Activated T-helper 2 cell treated with anti-CD3 and anti-CD28 coated beads, Interferon-gamma antibody, Interleukin-2, Interleukin-4, amounts not matched to agents 10 μg/mL and 5 μg/mL and 100 μg/mL, durations not matched to agents 14 hours and 24 hours and 36 hours (primary cell): ENCODE data around the gene SH3PXD2A. TPM values are rescaled to one million over a fixed set of nuclear protein-coding genes. Genes with fewer than 3 reads are reported as not detected.

Source experiments
- DNase-seq: peaks from one replicate; pipeline ENCODE4 v3.0.0; 2021; ENCODE audit warnings: low spot score
- H3K27ac Mint-ChIP-seq: one replicate; pipeline ENCODE4 v1.8.0; 2021; ENCODE audit warnings: mixed read lengths
- H3K27me3 Mint-ChIP-seq: one replicate; pipeline ENCODE4 v1.8.0; 2021; ENCODE audit warnings: low read depth, mixed read lengths
- H3K36me3 Mint-ChIP-seq: one replicate; pipeline ENCODE4 v1.8.0; 2021; ENCODE audit warnings: low read depth, mixed read lengths
- H3K4me1 Mint-ChIP-seq: one replicate; pipeline ENCODE4 v1.8.0; 2021; ENCODE audit warnings: low read depth, mixed read lengths
- H3K4me3 Mint-ChIP-seq: one replicate; pipeline ENCODE4 v1.8.0; 2021; ENCODE audit warnings: low read depth, mild to moderate bottlenecking, moderate library complexity, mixed read lengths
- H3K9me3 Mint-ChIP-seq: one replicate; pipeline ENCODE4 v1.8.0; 2021; ENCODE audit warnings: mixed read lengths
- intact Hi-C: fragments of 100-400 bp; cut with micrococcal nuclease; formaldehyde crosslinking; loops from one replicate; pipeline ENCODE4 v1.15.1; 2023
- total RNA-seq: library from RNA; stranded (reverse); gene quantifications from 2 replicates; pipeline ENCODE4 v1.2.3, GENCODE V29; 2022

The SH3PXD2A gene
- total RNA-seq, 1 donor from 2014 or later = 8.6 TPM

DNA sequence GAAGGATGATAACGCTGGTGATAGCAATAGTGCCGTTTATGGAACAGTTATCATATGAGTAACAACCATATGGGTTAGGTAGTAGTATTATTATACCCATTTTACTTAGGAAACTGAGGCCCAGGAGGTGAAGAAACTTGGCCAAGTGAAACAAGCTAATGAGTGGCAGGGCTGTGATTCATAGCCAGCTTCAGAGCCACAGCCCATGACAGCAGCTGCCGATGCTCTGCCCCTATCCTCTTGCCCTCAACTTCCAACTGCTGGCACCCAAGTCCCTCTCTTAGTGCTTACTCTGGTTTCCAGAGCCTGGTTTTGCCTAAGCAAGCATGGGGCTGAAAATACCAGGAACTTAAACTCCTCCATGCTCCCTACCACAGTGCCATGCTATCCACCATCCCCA is 12.3 kb downstream of the SH3PXD2A start:
- no peaks in the 10 kb centered on the region for H3K36me3 Mint-ChIP-seq
- no peaks in the 10 kb centered on the region for H3K9me3 Mint-ChIP-seq
- H3K27ac Mint-ChIP-seq = no peak overlapping the region
- peaks cover 14% of the 10 kb centered on the region for H3K4me1 Mint-ChIP-seq
- H3K4me3 Mint-ChIP-seq = no peak overlapping the region
- peaks cover 2% of the 10 kb centered on the region for H3K27me3 Mint-ChIP-seq
- no peak for DNase-seq
- intact Hi-C loops = no loop called here

DNA sequence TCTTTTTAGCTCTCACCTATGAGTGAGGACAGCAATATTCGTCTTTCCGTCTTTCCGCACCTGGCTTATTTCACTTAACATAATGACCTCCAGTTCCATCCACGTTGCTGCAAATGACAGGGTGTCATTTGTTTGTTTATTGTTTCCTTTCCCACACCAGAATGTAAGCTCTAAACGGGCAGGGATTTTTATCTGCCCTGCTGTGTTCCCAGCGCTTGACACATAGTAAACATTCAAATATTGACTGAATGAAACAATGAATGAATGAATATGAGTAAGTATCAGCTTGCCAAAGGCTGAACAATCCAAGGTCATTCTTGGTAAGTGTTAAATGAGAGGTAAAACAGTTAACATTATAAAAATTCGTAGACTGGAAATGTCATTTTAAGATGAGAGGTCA is 12.8 kb downstream of the SH3PXD2A start:
- Mint-ChIP-seq H3K27me3 (peaks cover 2% of the 10 kb centered on the region), H3K27ac (no peak overlapping the region), H3K36me3 (no peaks in the 10 kb centered on the region), H3K4me3 (no peak overlapping the region), H3K9me3 (no peaks in the 10 kb centered on the region), H3K4me1 (peaks cover 14% of the 10 kb centered on the region)
- DNase-seq = no peak
- intact Hi-C loops = no loop called here

DNA sequence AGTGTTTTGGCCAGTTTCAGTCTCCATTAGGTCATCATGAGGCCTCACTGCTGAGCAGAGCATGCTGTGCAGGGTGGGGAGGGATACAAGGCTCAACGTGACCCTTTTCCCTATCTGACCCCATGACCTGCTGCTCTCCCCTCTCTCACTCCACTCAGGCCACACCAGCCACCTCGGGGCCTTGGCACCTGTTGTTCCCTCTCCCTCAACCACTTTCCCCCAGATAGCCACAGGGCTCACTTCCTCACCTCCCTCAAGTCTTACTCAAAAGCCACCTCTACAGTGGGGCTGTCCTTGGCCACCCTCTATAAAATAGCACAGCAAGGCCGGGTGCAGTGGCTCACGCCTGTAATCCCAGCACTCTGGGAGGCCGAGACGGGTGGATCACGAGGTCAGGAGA is 13.9 kb downstream of the SH3PXD2A start:
- Mint-ChIP-seq H3K27ac (no peak overlapping the region), H3K9me3 (no peaks in the 10 kb centered on the region), H3K36me3 (no peaks in the 10 kb centered on the region), H3K4me1 (peaks cover 13% of the 10 kb centered on the region), H3K4me3 (no peak overlapping the region), H3K27me3 (peaks cover 2% of the 10 kb centered on the region)
- intact Hi-C loops = no loop called here
- no peak for DNase-seq

DNA sequence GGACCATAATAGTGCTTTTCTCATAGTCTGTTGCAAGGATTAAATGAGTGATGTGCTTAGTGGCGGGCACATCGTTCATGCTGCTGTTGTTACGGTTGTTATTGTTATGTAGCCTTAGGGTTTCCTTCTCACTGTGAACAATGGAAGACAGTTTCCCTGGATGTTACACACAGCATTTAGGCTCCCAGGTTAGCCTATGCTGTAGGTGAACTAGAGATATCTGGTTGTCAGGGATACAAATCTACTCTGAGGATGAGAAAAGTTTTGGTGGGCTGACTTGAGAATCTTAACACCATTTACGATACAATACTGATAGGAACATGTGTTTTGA is 14.7 kb downstream of the SH3PXD2A start:
- Mint-ChIP-seq H3K9me3 (no peaks in the 10 kb centered on the region), H3K4me3 (no peak overlapping the region), H3K27me3 (peaks cover 6% of the 10 kb centered on the region), H3K36me3 (no peaks in the 10 kb centered on the region), H3K4me1 (peaks cover 5% of the 10 kb centered on the region), H3K27ac (no peak overlapping the region)
- intact Hi-C loops = no loop called here
- no peak for DNase-seq

DNA sequence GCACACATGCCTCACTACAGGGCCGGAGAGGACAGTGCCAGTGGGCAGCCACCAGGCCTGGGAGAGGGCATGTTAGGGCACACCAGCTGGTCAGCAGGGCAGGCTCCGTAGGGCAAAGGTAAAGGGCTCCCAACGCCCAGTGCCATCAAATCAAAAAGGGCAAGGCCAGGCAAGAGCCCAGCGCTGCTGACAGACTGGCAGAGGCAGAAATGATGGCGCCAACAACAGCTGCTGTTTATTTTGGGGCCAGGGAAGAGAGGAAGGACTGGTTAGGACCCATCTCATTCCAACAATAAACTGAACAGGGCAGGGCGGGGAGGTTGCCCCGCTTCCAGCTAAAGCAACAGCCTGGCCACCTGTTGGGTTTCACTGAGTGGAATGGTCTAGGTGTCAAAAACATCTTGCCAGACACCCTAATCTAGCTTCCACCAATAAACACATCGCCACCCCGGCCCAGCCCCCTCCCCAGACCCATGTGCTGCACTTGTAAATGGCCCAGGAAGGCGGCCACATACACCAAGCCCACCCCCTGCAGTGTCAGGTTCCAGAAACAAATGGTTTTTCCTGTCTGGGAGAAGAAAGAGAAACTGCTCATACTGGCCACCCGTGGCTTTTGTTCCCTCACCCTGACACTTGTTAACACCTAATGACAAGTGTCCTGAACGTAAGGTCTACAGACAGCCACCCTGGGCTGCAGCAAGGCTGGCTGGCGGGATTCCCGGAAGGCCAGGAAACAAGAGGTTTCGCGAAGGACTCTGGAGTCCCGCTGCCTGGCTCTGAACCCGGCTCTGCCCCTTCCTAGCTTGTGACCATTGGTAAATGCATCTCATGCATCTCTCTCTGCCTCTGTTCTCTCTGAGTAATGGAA is 15.3 kb downstream of the SH3PXD2A start:
- intact Hi-C loops = no loop called here
- Mint-ChIP-seq H3K27ac (no peak overlapping the region), H3K4me3 (no peak overlapping the region), H3K4me1 (peaks cover 2% of the 10 kb centered on the region), H3K27me3 (peaks cover 6% of the 10 kb centered on the region), H3K36me3 (no peaks in the 10 kb centered on the region), H3K9me3 (no peaks in the 10 kb centered on the region)
- no peak for DNase-seq

DNA sequence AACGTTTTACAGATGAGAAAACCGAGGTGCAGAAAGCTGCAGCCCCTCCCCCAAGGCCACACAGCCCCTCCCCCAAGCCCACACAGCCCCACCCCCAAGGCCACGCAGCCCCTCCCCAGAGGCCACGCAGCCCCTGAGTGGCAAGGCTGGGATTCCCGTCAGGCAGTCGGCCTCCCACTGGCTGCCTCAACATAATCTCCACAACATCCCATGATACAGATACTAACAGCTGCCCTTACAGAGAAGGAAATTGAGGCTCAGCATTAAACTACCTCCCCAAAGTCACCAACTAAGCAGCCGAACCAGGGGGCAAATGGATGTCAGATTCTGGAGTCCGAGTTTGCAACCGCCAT is 15.9 kb downstream of the SH3PXD2A start:
- DNase-seq = no peak
- no peaks in the 10 kb centered on the region for H3K9me3 Mint-ChIP-seq
- intact Hi-C loops = no loop called here
- H3K36me3 Mint-ChIP-seq = no peaks in the 10 kb centered on the region
- peaks cover 6% of the 10 kb centered on the region for H3K27me3 Mint-ChIP-seq
- no peak overlapping the region for H3K27ac Mint-ChIP-seq
- H3K4me3 Mint-ChIP-seq = no peak overlapping the region
- H3K4me1 Mint-ChIP-seq = no peaks in the 10 kb centered on the region

DNA sequence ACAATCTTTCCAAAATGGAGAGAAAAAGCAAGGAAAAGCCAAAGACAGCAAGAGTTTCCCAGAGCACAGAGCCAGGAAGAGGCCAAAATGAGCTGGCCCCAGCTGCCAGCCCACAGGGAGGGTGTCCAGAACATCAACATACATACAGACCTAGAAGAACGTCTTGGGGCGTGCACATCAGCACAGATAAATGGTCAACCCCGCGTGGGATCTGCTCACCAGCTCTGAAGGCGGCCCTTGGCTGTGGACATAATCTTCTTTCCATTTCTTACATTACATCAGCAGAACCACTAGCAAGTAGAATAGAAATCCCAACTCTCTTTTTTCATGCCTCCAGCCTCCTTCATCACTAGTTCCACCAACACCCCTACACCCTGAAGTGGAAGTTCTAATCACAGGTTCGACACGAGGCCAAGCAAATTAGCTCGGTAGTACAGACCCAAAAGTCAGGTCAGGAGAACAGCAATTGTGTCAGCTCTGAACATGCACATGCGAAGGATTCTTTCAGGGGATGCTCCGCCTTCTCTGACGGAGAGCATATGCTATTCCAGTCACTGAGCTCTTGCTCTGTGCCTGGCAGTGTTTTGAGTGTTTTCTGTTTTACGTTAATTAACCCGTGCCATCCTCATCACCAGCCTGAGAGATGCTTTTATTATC is 16.4 kb downstream of the SH3PXD2A start:
- no peaks in the 10 kb centered on the region for H3K4me1 Mint-ChIP-seq
- no peak overlapping the region for H3K27ac Mint-ChIP-seq
- no peak overlapping the region for H3K4me3 Mint-ChIP-seq
- peaks cover 6% of the 10 kb centered on the region for H3K27me3 Mint-ChIP-seq
- H3K36me3 Mint-ChIP-seq = no peaks in the 10 kb centered on the region
- DNase-seq = no peak
- H3K9me3 Mint-ChIP-seq = no peaks in the 10 kb centered on the region
- intact Hi-C loops = no loop called here

DNA sequence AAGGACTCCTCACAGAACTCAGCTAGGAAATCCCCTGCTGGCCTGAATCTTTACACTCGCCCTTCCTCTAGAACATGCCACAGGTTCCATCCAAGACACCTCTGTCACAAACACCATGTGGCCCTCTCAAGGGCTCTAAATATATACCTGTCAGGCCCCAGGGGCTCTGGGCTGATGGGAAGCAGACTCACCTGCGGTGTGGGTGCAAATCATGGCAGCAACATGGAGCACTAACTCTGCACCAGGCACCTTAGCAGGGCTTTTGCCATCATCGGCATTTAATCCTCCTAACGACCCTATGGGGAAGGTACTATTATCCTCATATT is 17.3 kb downstream of the SH3PXD2A start:
- intact Hi-C loops = no loop called here
- Mint-ChIP-seq H3K27me3 (peaks cover 6% of the 10 kb centered on the region), H3K36me3 (no peaks in the 10 kb centered on the region), H3K4me1 (no peaks in the 10 kb centered on the region), H3K4me3 (no peak overlapping the region), H3K9me3 (no peaks in the 10 kb centered on the region), H3K27ac (no peak overlapping the region)
- DNase-seq = no peak

DNA sequence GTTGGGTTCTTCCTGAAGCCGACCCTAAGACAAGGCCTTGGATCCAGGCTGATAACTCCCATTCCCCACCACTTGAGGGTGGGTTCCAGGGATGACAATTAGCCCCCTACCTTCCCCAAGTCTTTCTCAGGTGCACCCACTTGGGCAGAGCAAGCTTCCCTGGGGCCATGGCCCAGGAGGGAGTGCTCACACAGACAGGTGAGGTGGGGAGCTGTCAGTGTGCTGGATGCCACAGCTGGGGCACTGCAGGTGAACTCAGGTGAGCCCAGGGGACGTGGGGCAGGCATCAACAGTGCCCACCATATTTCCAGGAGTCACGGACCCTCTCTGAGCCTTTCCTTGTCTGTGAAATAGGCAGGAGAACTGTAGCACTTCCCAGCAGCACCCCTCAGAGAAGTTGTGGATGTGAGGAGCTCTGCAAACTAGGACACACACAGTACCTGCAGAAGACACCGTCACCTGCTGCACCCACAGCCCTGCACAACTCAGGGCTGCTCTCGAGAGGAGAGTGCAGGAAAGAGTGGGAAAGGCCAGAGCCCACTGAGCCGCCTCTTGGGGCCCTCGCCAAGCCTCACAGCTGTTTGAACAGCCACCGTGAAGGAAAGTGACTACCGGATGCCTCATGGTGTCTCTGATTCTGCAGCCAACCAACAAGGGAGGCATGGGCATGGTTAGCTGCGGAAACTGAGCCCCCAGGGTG is 17.9 kb downstream of the SH3PXD2A start:
- Mint-ChIP-seq H3K4me3 (no peak overlapping the region), H3K27ac (no peak overlapping the region), H3K9me3 (no peaks in the 10 kb centered on the region), H3K27me3 (peaks cover 6% of the 10 kb centered on the region), H3K4me1 (no peaks in the 10 kb centered on the region), H3K36me3 (no peaks in the 10 kb centered on the region)
- no peak for DNase-seq
- intact Hi-C loops = no loop called here

DNA sequence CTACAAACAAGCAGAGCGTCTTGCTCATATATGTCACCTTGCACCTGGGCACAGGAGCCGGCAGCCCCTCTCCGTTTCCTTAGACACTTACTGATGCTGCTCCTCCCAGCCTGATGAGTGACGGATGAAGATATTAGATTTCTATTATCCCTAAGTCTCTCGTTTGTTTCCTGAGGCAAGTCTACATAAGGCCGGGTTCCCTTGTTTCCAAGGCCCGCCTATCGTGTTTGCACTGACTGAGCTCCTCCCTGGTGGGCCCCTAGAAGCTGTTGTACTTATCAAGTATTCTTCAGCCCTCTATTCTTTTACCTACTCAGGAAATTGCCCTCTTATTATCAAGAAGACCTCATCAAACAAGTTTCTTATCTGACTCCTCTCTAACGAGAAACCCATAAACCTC is 18.5 kb downstream of the SH3PXD2A start:
- intact Hi-C loops = no loop called here
- peaks cover 6% of the 10 kb centered on the region for H3K27me3 Mint-ChIP-seq
- H3K4me3 Mint-ChIP-seq = no peak overlapping the region
- no peaks in the 10 kb centered on the region for H3K4me1 Mint-ChIP-seq
- no peaks in the 10 kb centered on the region for H3K36me3 Mint-ChIP-seq
- no peak for DNase-seq
- no peak overlapping the region for H3K27ac Mint-ChIP-seq
- no peaks in the 10 kb centered on the region for H3K9me3 Mint-ChIP-seq

DNA sequence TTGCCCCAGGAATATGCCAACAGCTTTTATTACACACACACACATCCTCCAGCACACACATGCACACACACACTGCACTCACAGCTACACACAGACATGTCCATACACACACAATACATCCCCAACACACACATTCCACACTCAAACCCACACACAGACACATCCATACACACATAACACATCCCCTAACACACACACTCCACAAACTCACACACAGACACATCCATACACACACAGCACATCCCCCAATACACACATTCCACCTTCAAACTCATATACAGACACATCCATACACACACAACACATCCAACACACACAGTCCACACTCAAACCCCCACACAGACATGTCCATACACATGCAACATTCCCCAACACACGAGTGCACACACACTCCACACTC is 19.1 kb downstream of the SH3PXD2A start:
- Mint-ChIP-seq H3K9me3 (no peaks in the 10 kb centered on the region), H3K4me1 (no peaks in the 10 kb centered on the region), H3K27ac (no peak overlapping the region), H3K27me3 (peaks cover 4% of the 10 kb centered on the region), H3K36me3 (no peaks in the 10 kb centered on the region), H3K4me3 (no peak overlapping the region)
- DNase-seq = no peak
- intact Hi-C loops = no loop called here

DNA sequence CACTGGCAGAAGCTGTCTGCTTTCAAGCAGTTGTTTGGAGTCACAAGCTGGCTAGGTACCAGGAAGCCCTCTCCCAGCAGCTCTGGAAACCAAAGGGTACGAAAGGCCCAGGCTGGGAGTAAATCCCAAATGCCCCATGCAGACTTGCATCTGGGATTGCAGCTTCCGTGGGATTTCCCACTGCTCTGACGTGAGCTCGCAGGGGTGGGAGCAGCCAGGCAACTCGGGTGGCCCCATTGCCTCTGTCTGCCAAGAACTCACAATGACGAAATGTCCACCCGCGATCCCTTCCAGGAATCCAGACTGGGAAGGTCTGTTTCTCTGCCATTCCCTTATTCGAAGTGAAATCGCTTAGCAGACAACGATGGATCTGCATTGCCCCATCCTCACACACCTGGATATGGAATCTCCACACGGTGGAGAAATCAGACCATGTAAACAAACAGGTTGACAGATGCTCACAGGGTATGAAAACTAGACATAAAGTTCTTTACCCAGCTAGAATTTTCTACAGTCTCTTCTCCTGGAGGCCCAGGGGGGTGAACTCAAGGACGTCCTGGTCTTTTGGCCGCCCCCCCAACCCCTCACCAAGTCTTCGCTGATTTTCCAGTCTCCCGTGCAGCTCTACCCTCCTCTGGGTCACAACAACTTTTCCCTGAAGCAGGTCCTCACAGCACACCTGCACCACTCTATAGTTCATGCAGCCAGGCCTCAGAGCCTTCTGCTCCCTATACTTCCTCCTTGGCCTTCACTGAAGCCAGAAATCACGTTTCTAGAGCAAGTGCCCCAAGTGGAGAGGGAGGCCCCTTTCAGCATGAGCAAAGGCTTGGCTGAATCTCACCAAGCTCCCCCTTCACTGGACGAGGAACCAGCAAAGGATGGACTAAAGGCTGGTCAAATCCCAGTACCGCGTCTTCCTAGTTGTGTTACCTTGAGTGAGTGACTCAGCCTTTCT is 20.0 kb downstream of the SH3PXD2A start:
- no peak for DNase-seq
- intact Hi-C loops = no loop called here
- H3K4me1 Mint-ChIP-seq = no peaks in the 10 kb centered on the region
- H3K4me3 Mint-ChIP-seq = no peak overlapping the region
- H3K36me3 Mint-ChIP-seq = no peaks in the 10 kb centered on the region
- no peaks in the 10 kb centered on the region for H3K9me3 Mint-ChIP-seq
- no peak overlapping the region for H3K27ac Mint-ChIP-seq
- peaks cover 8% of the 10 kb centered on the region for H3K27me3 Mint-ChIP-seq
